Sigmoid colon (tissue), 4 donors: ENCODE data around the gene ARMC2.

Experiments used
- EP300 ChIP-seq, 4 donors: sonication (generic); formaldehyde crosslinking; IDR thresholded peaks; one replicate each; pipeline ENCODE4 v1.6.1; 2017; ENCODE audit warnings: antibody characterized with exemption in 4 of 4
- POLR2A ChIP-seq, 2 donors: fragments of 450-650 bp; IDR thresholded peaks; one replicate each; pipeline ENCODE4 v1.6.1; 2016; ENCODE audit warnings: antibody characterized with exemption in 2 of 2, mild to moderate bottlenecking in 2 of 2, moderate library complexity in 2 of 2
- TF ChIP-seq, protein P1 (sequence below), 4 experiments: fragments of 450-650 bp in 3 of 4; fragments of 200-600 bp in 1 of 4; IDR thresholded peaks; one replicate each; pipeline ENCODE4 v1.5.1; 2016 to 2019; ENCODE audit warnings: antibody characterized with exemption in 4 of 4, mild to moderate bottlenecking in 3 of 4, moderate library complexity in 2 of 4

DNA sequence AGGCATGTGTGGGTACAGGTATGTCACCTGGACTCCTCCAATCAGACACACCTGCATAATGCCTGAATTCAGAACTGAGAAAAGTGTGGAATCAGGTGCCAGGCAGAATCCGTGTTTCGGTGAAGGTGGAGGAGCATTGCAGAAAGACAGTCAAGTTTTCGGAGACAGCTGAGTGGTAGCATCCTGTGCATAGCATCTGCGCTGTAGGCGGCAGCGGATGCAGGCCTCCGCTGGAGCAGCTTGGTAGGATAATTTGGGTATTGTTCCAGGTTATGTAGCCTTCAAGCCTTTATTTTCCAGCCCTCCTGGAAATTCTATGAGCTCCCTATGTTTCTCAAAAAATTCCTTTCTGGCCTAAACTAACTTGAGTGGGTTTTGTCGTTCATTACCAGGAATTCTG lies 15.5 kb upstream of the ARMC2 start:
- TF ChIP-seq EP300 (IDR thresholded peaks at IDR 0.05) (no peak), POLR2A (IDR thresholded peaks at IDR 0.05) (no peak)
- TF ChIP-seq, protein P1, sequence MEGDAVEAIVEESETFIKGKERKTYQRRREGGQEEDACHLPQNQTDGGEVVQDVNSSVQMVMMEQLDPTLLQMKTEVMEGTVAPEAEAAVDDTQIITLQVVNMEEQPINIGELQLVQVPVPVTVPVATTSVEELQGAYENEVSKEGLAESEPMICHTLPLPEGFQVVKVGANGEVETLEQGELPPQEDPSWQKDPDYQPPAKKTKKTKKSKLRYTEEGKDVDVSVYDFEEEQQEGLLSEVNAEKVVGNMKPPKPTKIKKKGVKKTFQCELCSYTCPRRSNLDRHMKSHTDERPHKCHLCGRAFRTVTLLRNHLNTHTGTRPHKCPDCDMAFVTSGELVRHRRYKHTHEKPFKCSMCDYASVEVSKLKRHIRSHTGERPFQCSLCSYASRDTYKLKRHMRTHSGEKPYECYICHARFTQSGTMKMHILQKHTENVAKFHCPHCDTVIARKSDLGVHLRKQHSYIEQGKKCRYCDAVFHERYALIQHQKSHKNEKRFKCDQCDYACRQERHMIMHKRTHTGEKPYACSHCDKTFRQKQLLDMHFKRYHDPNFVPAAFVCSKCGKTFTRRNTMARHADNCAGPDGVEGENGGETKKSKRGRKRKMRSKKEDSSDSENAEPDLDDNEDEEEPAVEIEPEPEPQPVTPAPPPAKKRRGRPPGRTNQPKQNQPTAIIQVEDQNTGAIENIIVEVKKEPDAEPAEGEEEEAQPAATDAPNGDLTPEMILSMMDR (IDR thresholded peaks at IDR 0.05): no peak
